ENCODE measurements around the gene MMP1. TPM values are rescaled to one million over a fixed set of nuclear protein-coding genes. Genes with fewer than 3 reads are reported as not detected.
"Not testable (repeated sequence)": the region's sequence is repeated elsewhere in the genome, so short reads cannot be mapped to it uniquely, and the experiment has no call there.

MMP1 gene
- total RNA-seq, 2 donors from 2014 or later: not detected

DNA sequence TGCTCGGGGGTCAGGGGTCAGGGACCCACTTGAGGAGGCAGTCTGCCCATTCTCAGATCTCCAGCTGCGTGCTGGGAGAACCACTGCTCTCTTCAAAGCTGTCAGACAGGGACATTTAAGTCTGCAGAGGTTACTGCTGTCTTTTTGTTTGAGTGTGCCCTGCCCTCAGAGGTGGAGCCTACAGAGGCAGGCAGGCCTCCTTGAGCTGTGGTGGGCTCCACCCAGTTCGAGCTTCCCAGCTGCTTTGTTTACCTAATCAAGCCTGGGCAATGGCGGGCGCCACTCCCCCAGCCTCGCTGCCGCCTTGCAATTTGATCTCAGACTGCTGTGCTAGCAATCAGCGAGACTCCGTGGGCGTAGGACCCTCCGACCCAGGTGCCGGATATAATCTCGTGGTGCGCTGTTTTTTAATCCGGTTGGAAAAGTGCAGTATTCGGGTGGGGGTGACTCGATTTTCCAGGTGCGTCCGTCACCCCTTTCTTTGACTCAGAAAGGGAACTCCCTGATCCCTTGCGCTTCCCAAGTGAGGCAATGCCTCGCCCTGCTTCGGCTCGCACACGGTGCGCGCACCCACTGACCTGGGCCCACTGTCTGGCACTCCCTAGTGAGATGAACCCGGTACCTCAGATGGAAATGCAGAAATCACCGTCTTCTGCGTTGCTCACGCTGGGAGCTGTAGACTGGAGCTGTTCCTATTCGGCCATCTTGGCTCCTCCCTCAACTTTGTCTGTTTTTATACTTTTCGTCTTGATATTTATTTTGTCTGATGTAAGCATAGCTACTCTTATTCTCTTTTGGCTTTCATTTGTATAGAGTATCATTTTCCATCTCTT, 51.0 kb downstream of the MMP1 start:
- not testable (repeated sequence) for H3K36me3 Mint-ChIP-seq; DNase-seq (ENCODE audit: low spot score in 2 of 2); ATAC-seq; H3K27ac Mint-ChIP-seq
- peaks cover 15 to 18% of the 10 kb centered on the region in 2 donors for H3K9me3 Mint-ChIP-seq

Other genes with a start within 250 kb of the MMP1 start
- not detected for gene MMP20, start 172.8 kb downstream of the MMP1 start, total RNA-seq
- not detected for gene MMP27, start 92.4 kb downstream of the MMP1 start, total RNA-seq
- not detected for gene MMP8, start 73.2 kb downstream of the MMP1 start, total RNA-seq
- not detected for gene MMP10, start 17.5 kb downstream of the MMP1 start, total RNA-seq
- gene MMP3, start 45.4 kb upstream of the MMP1 start, total RNA-seq: not detected
- not detected for gene MMP12, start 76.8 kb upstream of the MMP1 start, total RNA-seq
- gene MMP13, start 157.6 kb upstream of the MMP1 start, total RNA-seq: under 1 TPM in 1 of 2 donors, not detected in 1; 0.51 TPM

Data from activated naive CD4-positive, alpha-beta T cell treated with anti-CD3 and anti-CD28 coated beads, Interleukin-2, amount 50 U/mL, for 72 hours (primary cell).